Measurements from ENCODE around the gene ITIH4. TPM values are rescaled to one million over a fixed set of nuclear protein-coding genes. Genes with fewer than 3 reads are reported as not detected.
A peak's percentile ranks its signal among the peaks of the same experiment; 100 is the strongest.

The ITIH4 gene
- total RNA-seq, 2 donors from 2014 or later: 4.9 to 5.5 TPM

DNA sequence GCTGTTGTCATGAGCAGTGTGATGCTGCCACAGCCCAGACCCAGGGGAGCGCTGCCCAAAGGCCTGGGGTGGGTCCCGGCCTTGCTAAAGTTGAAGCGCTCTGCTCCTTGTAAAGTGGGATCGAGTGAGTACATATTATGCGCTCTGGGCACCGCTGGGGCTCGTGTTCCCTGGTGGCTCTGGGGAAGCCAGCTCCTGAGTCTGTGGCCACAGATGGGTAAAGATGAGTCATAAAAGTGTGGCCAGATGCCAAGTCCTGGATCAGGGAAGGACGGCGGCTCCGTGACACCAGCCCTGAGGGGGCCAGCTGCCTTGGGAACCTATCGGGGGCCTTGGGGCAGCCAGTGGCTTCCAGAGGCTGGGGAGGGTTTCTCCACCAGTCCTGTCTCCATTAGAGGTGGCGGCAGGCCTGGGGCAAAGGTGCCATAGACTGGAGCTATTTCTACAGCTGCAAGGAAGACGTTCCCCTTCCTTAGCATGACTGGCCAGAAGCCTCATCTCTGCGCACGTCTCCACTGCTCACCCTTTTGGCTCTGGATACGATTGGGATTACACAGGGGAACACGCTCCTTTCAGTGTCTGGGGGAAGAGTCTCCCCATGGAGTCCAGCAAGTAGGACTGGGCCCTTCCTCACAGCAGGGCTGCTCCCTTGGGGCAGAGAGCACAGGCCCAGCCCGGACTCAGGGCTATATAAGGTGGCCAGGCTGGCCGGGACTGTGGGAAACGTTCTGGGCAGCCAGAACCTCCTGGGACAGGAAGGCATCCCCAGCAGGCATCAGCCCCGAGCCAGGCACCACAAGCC, 1.2 kb upstream of the ITIH4 start:
- peak; percentile 32 for DNase-seq (ENCODE audit: low spot score)
- 47% methylated on average over 21 of the region's 21 CpGs for WGBS
- no peaks in the 10 kb centered on the region for H3K4me1 ChIP-seq (replicated peaks)
- no peaks in the 10 kb centered on the region for H3K9me3 ChIP-seq
- peak overlapping the region in 1 of 2 donors; percentile 7 for H3K27ac ChIP-seq
- intact Hi-C loops (cut with DNase I): no loop called here
- H3K4me3 ChIP-seq: no peak overlapping the region
- no peaks in the 10 kb centered on the region for H3K36me3 ChIP-seq
- TF ChIP-seq POLR2AphosphoS5 (IDR thresholded peaks at IDR 0.05) (peak; percentile 6), POLR2A (IDR thresholded peaks at IDR 0.05) (no peak)
- no peaks in the 10 kb centered on the region for H3K27me3 ChIP-seq (replicated peaks; ENCODE audit: insufficient read depth)

DNA sequence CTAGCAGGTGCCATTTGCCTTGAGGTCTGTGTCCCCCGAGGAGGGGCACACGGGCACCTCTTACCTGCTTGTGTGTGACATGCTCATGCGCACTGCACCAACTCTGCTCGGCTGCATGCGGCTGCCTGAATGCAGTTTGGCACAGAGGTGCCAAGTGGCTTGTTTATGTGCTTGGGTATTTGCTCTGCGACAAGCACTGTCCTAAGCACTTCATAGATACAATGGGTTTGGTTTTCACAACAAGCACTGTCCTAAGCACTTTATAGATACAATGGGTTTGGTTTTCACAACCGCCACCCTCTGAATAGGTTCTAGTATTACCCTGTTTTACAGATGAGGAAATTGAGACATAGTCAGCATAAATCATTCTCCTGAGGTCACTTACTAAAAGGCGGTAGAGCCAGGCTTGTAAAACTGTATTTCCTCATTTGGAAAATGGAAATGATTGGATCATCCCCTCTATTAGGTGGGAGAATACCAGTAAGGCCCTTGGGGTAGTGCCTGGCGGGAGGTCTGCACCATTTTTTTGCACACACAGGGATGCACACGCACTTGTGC, 487 bp downstream of the ITIH4 start:
- Histone ChIP-seq H3K9me3 (no peaks in the 10 kb centered on the region), H3K4me3 (no peak overlapping the region), H3K4me1 (replicated peaks) (no peaks in the 10 kb centered on the region), H3K36me3 (no peaks in the 10 kb centered on the region), H3K27me3 (replicated peaks; ENCODE audit: insufficient read depth) (no peaks in the 10 kb centered on the region), H3K27ac (no peak overlapping the region)
- intact Hi-C loops (cut with DNase I): no loop called here
- DNase-seq (ENCODE audit: low spot score): no peak
- WGBS: 66% methylated on average over 10 of the region's 10 CpGs
- no peak for TF ChIP-seq POLR2AphosphoS5 (IDR thresholded peaks at IDR 0.05)
- TF ChIP-seq, protein P1, sequence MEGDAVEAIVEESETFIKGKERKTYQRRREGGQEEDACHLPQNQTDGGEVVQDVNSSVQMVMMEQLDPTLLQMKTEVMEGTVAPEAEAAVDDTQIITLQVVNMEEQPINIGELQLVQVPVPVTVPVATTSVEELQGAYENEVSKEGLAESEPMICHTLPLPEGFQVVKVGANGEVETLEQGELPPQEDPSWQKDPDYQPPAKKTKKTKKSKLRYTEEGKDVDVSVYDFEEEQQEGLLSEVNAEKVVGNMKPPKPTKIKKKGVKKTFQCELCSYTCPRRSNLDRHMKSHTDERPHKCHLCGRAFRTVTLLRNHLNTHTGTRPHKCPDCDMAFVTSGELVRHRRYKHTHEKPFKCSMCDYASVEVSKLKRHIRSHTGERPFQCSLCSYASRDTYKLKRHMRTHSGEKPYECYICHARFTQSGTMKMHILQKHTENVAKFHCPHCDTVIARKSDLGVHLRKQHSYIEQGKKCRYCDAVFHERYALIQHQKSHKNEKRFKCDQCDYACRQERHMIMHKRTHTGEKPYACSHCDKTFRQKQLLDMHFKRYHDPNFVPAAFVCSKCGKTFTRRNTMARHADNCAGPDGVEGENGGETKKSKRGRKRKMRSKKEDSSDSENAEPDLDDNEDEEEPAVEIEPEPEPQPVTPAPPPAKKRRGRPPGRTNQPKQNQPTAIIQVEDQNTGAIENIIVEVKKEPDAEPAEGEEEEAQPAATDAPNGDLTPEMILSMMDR (IDR thresholded peaks at IDR 0.05): no peak
- TF ChIP-seq POLR2A (IDR thresholded peaks at IDR 0.05): no peak

DNA sequence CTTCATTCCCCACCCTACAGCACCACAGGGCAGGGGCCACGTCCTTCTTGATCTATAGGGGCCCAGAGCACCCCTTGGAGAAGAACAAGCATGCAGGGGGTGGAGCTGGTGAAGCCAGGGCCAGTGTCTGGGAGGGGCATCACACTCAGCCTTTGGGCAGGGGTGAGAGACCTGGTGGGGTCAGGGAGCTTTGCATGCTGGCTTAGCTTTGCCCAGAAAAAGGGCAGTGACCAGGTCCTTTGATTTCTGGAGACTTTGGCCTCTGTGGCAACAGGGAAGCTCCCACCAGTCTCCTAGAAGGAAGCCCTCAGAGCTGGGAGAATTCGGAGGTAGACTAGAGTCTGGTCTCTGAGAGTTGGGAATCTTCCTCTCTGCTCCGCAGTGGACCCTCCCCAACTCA, 990 bp downstream of the ITIH4 start:
- TF ChIP-seq POLR2AphosphoS5 (IDR thresholded peaks at IDR 0.05) (no peak), POLR2A (IDR thresholded peaks at IDR 0.05) (no peak)
- TF ChIP-seq, protein P1 (IDR thresholded peaks at IDR 0.05): no peak
- Histone ChIP-seq H3K27ac (no peak overlapping the region), H3K4me3 (no peak overlapping the region), H3K36me3 (no peaks in the 10 kb centered on the region), H3K4me1 (replicated peaks) (no peaks in the 10 kb centered on the region), H3K9me3 (no peaks in the 10 kb centered on the region), H3K27me3 (replicated peaks; ENCODE audit: insufficient read depth) (no peaks in the 10 kb centered on the region)
- DNase-seq (ENCODE audit: low spot score): no peak
- intact Hi-C loops (cut with DNase I): no loop called here
- WGBS: 88% methylated on average over 3 of the region's 3 CpGs

DNA sequence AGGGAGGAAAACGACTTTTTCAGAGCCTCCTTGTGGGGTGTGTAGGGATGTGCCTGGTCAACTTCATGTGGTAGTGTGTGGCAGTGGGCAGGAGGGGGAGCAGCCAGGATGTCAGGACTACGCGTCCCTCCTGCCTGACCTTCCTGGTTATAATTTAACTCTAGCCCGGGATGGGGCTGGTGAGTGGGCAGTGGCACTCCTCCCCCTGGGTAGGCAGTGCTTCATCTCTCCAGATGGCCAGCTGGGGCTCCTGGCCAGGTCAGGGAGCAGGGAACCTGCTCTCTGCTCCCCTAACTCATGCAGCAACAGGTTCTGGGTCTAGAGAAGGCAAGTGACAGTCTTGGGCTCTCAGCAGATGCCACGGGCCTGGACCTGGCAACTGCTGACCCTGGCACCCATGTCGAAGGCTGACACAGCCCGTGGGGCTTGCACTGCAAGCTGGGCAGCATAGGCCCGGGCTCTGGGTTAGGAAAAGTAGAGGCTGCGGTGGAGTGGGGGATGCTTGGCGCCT, 2.6 kb downstream of the ITIH4 start:
- Histone ChIP-seq H3K36me3 (no peaks in the 10 kb centered on the region), H3K4me3 (no peak overlapping the region), H3K4me1 (replicated peaks) (no peaks in the 10 kb centered on the region), H3K27ac (no peak overlapping the region), H3K27me3 (replicated peaks; ENCODE audit: insufficient read depth) (no peaks in the 10 kb centered on the region), H3K9me3 (no peaks in the 10 kb centered on the region)
- 73% methylated on average over 10 of the region's 10 CpGs for WGBS
- no peak for DNase-seq (ENCODE audit: low spot score)
- no peak for TF ChIP-seq POLR2AphosphoS5 (IDR thresholded peaks at IDR 0.05)
- TF ChIP-seq, protein P1 (IDR thresholded peaks at IDR 0.05): no peak
- no peak for TF ChIP-seq POLR2A (IDR thresholded peaks at IDR 0.05)
- intact Hi-C loops (cut with DNase I): no loop called here

DNA sequence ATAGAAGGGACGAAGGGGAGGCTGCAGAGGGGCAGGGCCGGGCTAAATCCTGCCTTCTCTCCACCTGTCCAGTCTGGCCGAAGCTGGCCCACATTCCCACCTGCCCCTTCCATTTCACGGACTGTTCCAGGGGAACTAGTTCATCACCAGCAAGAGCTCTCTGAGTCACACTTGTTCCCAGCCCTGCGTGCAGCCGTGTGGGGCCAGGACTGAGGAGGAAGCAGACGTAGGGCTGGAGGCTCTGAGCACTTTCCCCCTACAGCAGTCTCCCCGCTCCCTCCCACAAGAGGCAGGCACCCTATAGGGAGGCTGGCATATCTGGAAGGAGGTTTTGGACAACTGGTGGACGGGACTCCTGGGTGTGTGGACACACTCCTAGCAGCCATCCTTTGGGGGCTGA, 3.0 kb downstream of the ITIH4 start:
- DNase-seq (ENCODE audit: low spot score): no peak
- no peak overlapping the region for H3K27ac ChIP-seq
- H3K4me3 ChIP-seq: no peak overlapping the region
- H3K9me3 ChIP-seq: no peaks in the 10 kb centered on the region
- H3K27me3 ChIP-seq (replicated peaks; ENCODE audit: insufficient read depth): no peaks in the 10 kb centered on the region
- intact Hi-C loops (cut with DNase I): no loop called here
- WGBS: 55% methylated on average over 9 of the region's 9 CpGs
- H3K4me1 ChIP-seq (replicated peaks): no peaks in the 10 kb centered on the region
- TF ChIP-seq, protein P1 (IDR thresholded peaks at IDR 0.05): no peak
- no peak for TF ChIP-seq POLR2A (IDR thresholded peaks at IDR 0.05)
- TF ChIP-seq POLR2AphosphoS5 (IDR thresholded peaks at IDR 0.05): no peak
- H3K36me3 ChIP-seq: no peaks in the 10 kb centered on the region
